HK-2 (cell line): ENCODE data around the gene TUBGCP4.
A peak's percentile ranks its signal among the peaks of the same experiment; 100 is the strongest.

Experiments
- DNase-seq: peaks from one replicate; pipeline ENCODE4 v3.0.0-alpha.2; 2018; ENCODE audit not compliant: unreplicated experiment

TUBGCP4 gene

DNA sequence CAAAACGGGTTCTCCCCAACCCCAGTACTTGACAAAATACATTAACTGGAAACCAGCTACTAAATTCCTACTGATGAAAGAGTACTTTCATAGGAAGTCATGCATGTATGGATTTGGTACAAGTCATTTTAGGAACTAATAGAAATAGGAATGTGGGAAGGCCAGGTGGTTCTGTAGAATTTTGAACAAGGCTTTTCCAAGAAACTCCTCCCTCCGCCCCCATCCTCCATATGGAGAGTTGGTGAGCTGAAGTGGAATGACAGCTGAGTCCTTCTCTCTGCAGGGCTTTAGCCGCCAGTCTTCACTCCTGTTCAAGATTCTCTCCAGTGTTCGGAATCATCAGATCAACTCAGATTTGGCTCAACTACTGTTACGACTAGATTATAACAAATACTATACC lies 33.2 kb downstream of the TUBGCP4 start:
- no peak for DNase-seq

DNA sequence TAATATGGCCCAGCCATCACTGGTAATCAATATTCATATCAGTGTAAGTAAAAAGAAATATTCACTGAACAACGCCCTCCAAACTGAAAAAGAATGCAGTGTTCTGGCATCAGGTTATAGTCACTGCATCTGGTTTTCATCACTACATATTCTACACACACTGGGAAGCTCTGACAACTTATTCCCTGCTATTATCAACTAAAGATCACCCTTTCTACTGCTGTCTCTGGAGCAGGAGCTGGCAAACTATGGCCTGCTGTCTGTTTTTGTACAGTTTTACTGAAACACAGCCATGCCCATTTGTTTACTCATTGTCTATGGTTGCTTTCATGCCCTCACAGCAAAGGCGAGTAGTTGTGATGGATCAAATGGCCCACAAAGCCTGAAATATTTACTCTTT lies 35.3 kb downstream of the TUBGCP4 start:
- no peak for DNase-seq

DNA sequence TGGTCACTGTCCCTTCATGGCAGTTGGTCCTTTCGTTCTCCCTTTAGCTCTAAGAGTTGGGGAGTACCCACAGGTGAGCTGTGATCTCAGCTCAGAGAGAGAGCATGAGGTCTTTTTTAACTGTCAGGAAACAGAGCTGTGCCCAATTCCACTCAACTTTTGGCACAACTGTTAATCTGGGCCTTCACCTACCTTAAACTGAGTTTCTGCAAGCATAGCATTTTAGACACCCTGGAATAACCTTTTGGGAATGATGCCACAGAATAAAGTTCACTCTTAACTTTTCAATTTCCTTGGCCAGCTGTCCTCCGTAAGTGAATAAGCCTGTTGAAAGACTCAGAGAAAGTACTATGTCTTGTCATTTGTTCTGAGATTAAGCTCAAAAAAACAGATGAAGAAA lies 35.9 kb downstream of the TUBGCP4 start:
- DNase-seq, result no peak

DNA sequence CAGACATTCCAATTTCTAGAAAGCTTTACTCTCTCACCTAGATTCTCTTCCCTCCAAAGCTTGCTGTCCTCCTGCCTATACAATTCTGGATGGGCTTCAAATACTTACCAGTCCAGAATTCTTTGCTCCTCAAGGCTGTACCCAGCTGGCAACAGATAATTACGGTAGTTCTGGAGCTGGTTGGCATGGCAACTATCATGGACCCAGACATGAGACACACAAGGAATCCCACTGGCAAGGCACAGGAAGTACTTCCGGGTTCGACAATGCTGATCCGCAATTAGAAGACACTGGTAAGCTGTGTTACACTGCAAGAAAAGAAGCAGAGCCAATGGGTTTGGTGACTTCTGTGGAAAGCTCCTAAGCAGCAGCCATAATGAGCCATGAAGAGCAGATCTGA lies 37.9 kb downstream of the TUBGCP4 start:
- no peak for DNase-seq

DNA sequence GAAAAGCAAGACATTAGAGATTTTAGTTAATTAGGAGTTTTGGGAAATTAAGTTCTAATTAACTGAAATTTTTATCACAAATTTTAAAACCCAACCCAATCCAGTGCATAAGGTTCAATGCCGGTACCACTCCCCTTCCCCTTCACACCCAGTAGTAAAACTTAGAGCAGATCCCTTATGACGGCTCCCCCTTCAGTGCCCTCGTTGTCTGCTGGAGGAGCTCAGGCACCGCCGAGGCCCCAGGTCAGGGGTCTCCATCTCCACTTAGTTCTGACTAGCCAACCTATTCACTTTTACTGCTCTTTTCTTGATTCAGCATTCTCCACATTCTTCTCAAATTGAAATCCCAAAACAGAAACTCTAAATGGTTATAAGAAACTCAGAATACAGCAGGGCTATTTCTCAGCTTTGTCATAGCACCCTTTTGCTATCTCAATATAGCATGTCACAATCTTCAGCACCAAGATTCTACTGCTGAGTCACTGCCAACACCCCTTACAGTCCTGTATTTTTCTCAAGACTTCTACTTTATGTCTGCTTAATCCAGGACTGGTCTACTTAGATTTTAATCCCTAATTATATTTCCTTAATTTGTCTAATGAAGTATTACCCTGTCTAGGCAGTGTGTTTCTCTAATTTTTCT lies 39.8 kb downstream of the TUBGCP4 start:
- DNase-seq, result no peak

DNA sequence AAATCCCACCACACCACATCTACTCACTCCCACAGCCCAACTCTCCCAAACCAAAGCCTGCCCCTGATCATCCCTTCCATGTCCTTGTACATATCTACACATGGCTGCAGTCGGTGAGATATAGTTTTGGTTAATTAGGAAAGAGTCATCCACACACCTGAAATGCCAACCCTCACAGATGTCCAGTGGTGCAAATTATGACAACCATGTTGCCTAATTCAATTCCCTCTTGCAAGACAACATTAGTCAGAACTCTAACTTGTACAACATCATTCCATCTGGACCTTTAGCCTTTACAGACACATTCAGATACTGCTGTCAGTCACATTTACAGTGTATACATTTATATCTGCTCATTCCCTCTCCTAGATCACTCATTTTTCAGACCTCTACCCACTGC lies 41.2 kb downstream of the TUBGCP4 start:
- DNase-seq, result no peak

DNA sequence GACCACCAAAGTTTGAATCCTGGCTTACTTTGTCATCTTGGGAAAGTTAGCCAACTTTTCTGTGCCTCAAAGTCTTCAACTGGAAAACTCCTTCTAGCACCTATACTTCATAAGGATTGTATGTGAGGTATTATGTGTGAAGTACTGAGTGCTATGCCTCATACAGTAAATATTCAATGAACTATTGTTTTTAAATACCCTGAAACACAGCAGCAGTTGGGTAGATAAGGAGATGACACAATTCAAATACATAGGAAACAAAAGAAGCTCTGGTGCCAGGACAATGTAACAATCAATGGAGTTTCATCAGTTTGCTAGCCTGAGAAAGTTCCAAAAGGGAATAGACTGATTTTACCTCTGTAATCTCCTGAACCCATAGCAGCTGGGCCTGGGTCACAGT lies 43.3 kb downstream of the TUBGCP4 start:
- no peak for DNase-seq

DNA sequence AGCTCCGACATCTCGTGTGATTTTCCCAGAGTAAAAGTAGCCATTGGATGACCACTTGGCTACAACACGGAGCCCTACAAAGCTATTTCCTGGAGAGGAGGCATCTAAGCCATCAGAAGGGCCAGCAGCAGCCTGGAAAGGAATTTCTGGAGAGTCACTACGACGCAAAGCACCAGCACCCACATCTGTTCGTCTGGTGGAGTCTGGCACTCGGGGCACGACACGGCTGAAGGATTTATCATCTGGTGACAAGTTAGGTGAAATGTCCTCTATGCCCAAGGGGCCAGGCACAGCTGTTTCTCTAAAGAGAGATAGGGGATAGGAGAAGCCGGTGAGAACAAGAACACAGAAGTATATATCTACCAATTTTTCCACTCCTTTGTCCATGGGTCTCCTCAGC lies 49.5 kb downstream of the TUBGCP4 start:
- no peak for DNase-seq

DNA sequence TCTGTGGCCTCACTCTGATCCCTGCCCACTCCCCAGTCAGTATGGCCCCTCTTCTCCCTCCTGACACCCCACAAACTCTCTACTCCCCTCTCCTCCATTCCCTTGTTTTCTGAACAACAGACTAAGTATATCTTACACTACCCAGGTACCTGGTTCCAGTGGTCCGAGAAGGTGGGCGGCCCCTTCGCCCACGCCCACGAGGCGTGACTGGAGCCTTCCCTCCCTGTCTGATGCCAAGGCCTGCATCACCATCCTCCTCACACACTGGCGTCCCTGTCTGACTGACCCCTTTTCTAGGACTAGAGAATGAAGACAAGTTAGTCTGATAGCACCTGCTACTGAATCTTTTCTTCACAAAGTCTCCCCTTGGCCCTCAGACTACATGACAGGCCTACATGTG lies 50.0 kb downstream of the TUBGCP4 start:
- DNase-seq, result no peak

DNA sequence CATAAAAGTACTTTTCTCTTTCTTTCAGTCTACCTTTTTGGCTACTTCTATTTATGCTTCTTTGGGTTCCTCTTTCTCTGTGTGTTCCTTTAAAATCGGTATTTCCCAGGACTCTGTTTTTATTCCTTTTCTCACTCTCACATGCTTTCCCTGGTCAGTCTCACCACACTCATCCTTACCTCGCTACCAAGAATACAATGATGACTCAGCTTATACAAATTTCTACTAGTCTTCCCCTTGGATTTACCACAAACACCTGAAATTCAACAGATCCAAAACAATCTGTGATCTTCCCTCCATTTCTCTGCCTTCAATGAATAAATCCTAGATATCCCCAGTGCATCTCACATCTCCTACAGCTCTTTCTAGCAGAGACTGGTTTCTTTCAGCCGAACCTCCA lies 52.9 kb downstream of the TUBGCP4 start:
- no peak for DNase-seq

DNA sequence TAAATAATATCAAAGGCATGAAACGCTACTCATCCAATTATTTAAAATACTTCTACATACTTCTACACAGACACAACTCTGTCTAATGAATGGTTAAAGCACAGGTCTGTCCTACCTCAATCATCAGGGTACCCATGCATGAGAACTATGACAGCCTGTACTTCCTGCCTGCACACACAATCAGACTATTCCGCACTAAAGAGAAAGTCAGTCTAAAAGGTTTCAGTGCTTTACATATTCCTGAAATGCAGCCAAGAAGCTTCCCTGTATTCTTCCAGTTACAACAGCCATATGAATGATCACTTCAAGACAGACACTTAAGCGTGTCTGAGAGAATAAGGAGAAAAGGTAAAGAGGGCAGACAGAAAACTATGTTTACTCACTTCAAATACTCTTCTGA lies 58.8 kb downstream of the TUBGCP4 start:
- DNase-seq, result no peak

DNA sequence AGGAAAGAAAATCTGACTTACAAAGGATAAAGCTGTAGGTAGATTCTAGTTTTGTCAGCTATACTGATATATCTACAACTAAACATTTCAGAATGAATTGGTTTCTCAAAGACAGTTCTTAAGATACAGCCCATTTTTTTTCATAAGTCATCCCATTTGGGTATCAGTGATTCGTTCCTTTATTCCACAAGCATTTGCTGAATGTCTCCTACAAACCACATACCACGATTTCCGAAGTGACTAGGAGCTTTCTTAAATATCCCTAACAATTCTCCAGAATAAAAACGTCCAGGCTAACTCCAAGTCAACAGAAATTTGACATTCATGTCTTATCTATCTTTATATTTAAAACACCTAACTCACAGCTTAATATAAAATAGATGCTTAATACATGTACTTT lies 62.3 kb downstream of the TUBGCP4 start:
- DNase-seq, result no peak

DNA sequence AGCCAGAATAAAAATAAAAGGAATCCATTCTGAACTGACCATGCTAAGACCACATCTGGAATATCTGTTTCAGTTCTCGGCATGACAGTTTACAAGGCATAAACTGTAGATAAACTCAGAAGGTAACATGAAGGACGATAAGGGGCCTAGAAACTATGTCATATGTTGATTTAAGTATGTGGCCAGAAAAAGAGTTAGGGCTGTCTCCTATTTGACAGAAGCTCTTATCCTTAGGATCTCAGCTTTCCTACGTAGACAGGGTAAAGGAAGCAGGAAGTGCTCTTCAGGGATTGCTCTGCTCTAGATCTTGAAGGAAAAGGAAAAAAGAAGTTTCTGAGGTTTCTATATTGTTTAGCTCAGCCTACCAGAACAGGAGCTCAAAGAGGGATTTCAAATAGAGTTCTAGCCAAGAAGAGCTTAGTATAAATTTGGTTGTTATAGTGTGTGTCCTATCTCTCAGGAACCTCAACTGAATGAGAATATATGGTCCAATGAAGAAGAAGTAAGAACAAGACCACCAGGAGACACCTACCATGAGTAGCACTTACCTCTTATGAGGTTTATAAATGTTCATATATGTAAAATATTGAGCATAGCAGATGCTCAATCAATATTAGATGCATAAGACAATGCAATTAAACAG lies 62.9 kb downstream of the TUBGCP4 start:
- no peak for DNase-seq

DNA sequence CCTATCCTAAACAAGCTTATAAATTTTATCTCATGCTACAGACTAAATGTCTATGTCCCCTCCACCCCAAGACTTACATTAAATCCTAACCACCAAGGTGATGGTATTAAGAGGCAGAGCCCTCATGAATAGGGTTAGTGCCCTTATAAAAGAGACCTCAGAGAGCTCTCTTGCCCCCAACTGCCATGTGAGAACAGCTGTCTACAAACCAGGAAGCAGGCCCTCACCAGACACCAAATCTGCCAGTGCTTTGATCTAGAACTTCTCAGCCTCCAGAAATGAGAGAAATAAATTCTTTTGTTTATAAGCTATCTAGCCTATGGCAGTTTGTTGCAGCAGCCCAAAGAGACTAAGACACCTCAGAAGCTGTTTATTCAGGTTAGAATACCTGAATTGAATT lies 63.5 kb downstream of the TUBGCP4 start:
- DNase-seq, result no peak

DNA sequence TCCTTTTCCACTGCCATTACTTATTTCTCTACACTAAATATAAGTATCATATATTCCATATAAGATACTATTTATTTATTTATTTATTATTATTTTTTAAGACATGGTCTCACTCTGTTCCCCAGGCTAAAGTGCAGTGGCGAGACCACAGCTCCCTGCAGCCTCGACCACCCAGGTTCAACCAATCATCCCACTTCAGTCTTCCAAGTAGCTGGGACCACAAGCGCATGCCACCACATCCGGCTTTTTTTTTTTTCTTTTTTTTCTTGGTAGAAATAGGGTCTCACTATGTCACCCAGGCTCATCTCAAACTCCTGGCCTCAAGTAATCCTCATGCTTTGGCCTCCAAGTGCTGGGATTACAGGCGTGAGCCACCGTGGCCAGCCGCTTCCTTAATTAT lies 65.5 kb downstream of the TUBGCP4 start:
- DNase-seq, result no peak

DNA sequence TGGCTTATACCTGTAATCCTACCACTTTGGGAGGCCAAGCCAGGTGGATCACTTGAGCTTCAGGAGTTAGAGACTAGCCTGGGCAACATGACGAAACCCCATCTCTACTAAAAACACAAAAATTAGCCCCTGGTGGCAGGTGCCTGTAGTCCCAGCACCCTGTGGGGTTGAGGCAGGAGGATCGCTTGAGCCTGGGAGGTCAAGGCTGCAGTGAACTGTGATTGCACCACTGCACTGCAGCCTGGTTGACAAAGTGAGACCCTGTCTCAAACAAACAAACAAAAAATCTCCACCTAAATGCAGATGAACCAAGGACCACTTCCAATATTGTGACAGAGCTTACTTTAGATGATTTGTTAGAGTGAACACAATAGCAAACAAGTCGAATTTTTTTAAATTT lies 68.4 kb downstream of the TUBGCP4 start:
- DNase-seq, result no peak

DNA sequence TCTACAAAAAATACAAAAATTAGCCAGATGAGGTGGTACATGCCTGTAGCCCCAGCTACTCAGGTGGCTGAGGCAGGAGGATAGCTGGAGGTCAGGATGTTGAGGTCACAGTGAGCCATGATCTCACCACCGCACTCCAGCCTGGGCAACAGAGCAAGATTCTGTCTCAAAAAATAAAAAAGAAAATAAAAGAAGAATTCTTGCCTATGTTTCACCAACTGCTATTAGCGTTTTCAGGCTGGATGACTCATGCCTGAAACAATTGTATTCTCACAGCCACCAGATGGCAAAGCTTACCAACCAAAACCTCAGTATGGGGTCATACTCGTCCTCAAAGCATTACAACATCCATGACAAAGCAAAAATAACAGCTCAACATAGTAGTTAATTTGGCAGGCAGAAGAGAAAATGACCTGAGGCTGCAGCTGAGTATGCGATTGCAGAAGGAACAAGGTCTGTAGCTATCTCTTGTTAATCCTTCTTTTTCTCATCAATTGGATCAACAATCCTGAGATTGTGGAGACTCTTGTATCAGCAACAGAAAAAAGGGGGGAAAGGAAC lies 69.9 kb downstream of the TUBGCP4 start:
- peak; percentile 24 for DNase-seq

DNA sequence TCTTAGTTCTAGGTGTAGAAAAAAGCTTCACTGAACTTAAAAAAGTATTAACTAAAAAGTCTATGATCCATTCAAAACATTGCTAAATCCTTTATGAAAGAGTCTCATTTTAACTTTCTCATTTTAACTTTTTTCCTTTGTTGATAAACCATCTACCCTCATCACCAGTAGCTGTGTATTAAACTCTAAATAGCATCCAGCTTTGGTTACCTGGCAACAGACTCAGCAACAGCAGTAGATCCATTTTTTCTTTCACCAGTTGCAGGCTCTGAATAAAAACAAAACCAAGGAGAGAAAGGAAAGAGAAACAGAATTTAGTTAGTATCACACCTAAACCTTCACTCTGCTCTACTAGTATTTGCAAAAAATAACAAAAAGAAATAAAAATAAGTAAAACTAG lies 70.4 kb downstream of the TUBGCP4 start:
- no peak for DNase-seq

DNA sequence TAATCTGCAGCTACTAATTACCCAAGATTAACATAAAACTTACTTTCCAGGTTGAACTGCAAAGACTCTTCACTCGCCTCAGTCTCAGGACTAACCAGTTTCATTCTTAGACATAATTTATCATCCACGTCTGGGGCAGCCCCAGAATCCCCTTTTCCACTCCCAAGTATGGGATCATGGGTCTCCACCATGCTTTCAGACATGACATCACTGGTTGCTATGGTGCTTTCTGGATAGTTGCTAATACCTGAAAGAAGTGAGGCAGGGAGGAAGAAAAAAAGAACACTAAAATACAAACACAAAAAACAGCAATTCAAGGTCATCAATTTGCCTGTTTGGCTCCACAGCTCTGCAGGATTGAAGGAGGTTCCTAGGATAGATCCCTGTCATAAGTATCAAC lies 75.4 kb downstream of the TUBGCP4 start:
- DNase-seq, result no peak

DNA sequence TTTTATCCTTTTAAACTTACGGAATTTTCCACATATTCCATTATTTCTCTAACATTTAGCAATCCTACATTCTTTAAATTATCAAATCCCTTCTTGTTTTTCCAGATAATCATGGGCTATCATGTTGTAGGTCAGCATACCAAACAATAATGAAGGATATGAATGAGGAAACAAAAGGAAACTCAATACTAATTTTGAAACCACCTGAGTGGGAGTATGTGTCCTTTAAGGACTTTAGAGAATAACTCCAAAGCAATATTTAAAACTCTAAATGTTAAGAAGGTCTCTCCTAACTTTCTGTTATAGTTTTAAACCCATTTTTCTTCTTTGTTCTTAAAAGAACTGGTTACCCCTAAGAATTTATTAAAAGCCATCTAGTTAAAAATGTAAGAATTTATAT lies 79.1 kb downstream of the TUBGCP4 start:
- no peak for DNase-seq
